ENCODE measurements around the gene ULBP2. TPM values are rescaled to one million over a fixed set of nuclear protein-coding genes. Genes with fewer than 3 reads are reported as not detected.
"Not testable (repeated sequence)": the region's sequence is repeated elsewhere in the genome, so short reads cannot be mapped to it uniquely, and the experiment has no call there.

The ULBP2 gene
- total and polyA plus RNA-seq, 8 donors = 2.2 to 3.6 (median 2.5) TPM

- Histone ChIP-seq H3K36me3 (no peaks in the 10 kb centered on the region), H3K4me3 (no peak overlapping the region), H3K4me1 (peaks cover 0 to 7% of the 10 kb centered on the region in 2 donors), H3K9me3 (peaks cover 0 to 13% of the 10 kb centered on the region in 2 donors), H3K27ac (no peak overlapping the region), H3K27me3 (no peaks in the 10 kb centered on the region)
- DNase-seq (no peak), ATAC-seq (no peak)
- no peak for TF ChIP-seq CTCF (IDR thresholded peaks at IDR 0.05)
- intact Hi-C loops (cut with DNase I) = no loop called here
Observed at GRCh38 chr6:149904661-149905370, 37.0 kb upstream of the ULBP2 start.

- intact Hi-C loops (cut with DNase I) = no loop called here
- no peak overlapping the region for H3K27ac ChIP-seq
- H3K9me3 ChIP-seq = peaks cover 0 to 13% of the 10 kb centered on the region in 2 donors
- H3K4me3 ChIP-seq = no peak overlapping the region
- no peak for TF ChIP-seq CTCF (IDR thresholded peaks at IDR 0.05)
- ATAC-seq (no peak), DNase-seq (no peak)
- no peaks in the 10 kb centered on the region for H3K36me3 ChIP-seq
- H3K27me3 ChIP-seq = no peaks in the 10 kb centered on the region
- H3K4me1 ChIP-seq = peaks cover 0 to 7% of the 10 kb centered on the region in 2 donors
Observed at GRCh38 chr6:149905371-149905910, 36.4 kb upstream of the ULBP2 start.

GRCh38 chr6:149905911-149906371, 35.9 kb upstream of the ULBP2 start:
- intact Hi-C loops (cut with DNase I) = no loop called here
- no peaks in the 10 kb centered on the region for H3K36me3 ChIP-seq
- no peak overlapping the region for H3K27ac ChIP-seq
- H3K4me3 ChIP-seq = no peak overlapping the region
- H3K9me3 ChIP-seq = peaks cover 0 to 13% of the 10 kb centered on the region in 2 donors
- peaks cover 0 to 7% of the 10 kb centered on the region in 2 donors for H3K4me1 ChIP-seq
- H3K27me3 ChIP-seq = no peaks in the 10 kb centered on the region
- DNase-seq (no peak), ATAC-seq (no peak)
- no peak for TF ChIP-seq CTCF (IDR thresholded peaks at IDR 0.05)

- H3K4me1 ChIP-seq = peaks cover 0 to 7% of the 10 kb centered on the region in 2 donors
- H3K4me3 ChIP-seq = no peak overlapping the region
- DNase-seq = no peak
- no peak for ATAC-seq
- intact Hi-C loops (cut with DNase I) = no loop called here
- no peaks in the 10 kb centered on the region for H3K36me3 ChIP-seq
- H3K27me3 ChIP-seq = no peaks in the 10 kb centered on the region
- H3K27ac ChIP-seq = no peak overlapping the region
- H3K9me3 ChIP-seq = peaks cover 0 to 13% of the 10 kb centered on the region in 2 donors
- TF ChIP-seq CTCF (IDR thresholded peaks at IDR 0.05) = no peak
Observed at GRCh38 chr6:149906405-149906804, 35.4 kb upstream of the ULBP2 start.

- DNase-seq (no peak), ATAC-seq (no peak)
- Histone ChIP-seq H3K27ac (no peak overlapping the region), H3K27me3 (no peaks in the 10 kb centered on the region), H3K36me3 (no peaks in the 10 kb centered on the region), H3K4me3 (no peak overlapping the region), H3K4me1 (peaks cover 0 to 7% of the 10 kb centered on the region in 2 donors), H3K9me3 (peaks cover 0 to 13% of the 10 kb centered on the region in 2 donors)
- intact Hi-C loops (cut with DNase I) = no loop called here
- no peak for TF ChIP-seq CTCF (IDR thresholded peaks at IDR 0.05)
Observed at GRCh38 chr6:149907317-149907716, 34.5 kb upstream of the ULBP2 start.

GRCh38 chr6:149908480-149908879, 33.3 kb upstream of the ULBP2 start:
- H3K27ac ChIP-seq; H3K36me3 ChIP-seq; H3K27me3 ChIP-seq; intact Hi-C loops (cut with DNase I); ATAC-seq; DNase-seq; H3K4me3 ChIP-seq; H3K4me1 ChIP-seq: not testable (repeated sequence)
- peaks cover 0 to 13% of the 10 kb centered on the region in 2 donors for H3K9me3 ChIP-seq
